ENCODE measurements around the gene IFITM2.

DNA sequence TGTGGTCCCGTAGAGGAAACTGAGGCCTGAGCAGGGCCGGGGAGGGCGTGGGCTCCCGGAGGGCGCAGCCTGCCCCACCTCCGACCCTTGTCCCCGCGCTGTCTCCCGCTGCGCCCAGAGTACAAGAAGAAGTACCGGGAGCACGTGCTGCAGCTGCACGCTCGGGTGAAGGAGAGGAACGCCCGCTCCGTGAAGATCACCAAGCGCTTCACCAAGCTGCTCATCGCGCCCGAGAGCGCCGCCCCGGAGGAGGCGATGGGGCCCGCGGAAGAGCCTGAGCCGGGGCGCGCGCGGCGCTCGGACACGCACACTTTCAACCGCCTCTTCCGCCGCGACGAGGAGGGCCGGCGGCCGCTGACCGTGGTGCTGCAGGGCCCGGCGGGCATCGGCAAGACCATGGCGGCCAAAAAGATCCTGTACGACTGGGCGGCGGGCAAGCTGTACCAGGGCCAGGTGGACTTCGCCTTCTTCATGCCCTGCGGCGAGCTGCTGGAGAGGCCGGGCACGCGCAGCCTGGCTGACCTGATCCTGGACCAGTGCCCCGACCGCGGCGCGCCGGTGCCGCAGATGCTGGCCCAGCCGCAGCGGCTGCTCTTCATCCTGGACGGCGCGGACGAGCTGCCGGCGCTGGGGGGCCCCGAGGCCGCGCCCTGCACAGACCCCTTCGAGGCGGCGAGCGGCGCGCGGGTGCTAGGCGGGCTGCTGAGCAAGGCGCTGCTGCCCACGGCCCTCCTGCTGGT lies 27.5 kb upstream of the IFITM2 start:
- TF ChIP-seq POLR2A (IDR thresholded peaks at IDR 0.05) (no peak), CTCF (IDR thresholded peaks at IDR 0.05) (no peak)

Data from thyroid gland (tissue), 4 donors.